ENCODE results near the gene NBL1.
"Not testable (repeated sequence)": the region's sequence is repeated elsewhere in the genome, so short reads cannot be mapped to it uniquely, and the experiment has no call there.

NBL1 gene

GRCh38 chr1:19615438-19615837, 28.7 kb upstream of the NBL1 start:
- H3K27me3 Mint-ChIP-seq (ENCODE audit: low read depth) = no peaks in the 10 kb centered on the region
- DNase-seq (ENCODE audit: low spot score) = no peak
- H3K27ac Mint-ChIP-seq = no peak overlapping the region
- H3K4me1 Mint-ChIP-seq (ENCODE audit: low read depth) = peaks cover 14% of the 10 kb centered on the region
- H3K9me3 Mint-ChIP-seq = no peaks in the 10 kb centered on the region
- peaks cover 15% of the 10 kb centered on the region for H3K36me3 Mint-ChIP-seq (ENCODE audit: low read depth)
- H3K4me3 Mint-ChIP-seq = no peak overlapping the region

GRCh38 chr1:19616489-19616888, 27.6 kb upstream of the NBL1 start:
- Mint-ChIP-seq H3K27me3 (ENCODE audit: low read depth) (no peaks in the 10 kb centered on the region), H3K4me1 (ENCODE audit: low read depth) (peaks cover 14% of the 10 kb centered on the region), H3K27ac (no peak overlapping the region), H3K4me3 (no peak overlapping the region), H3K36me3 (ENCODE audit: low read depth) (peaks cover 15% of the 10 kb centered on the region), H3K9me3 (no peaks in the 10 kb centered on the region)
- no peak for DNase-seq (ENCODE audit: low spot score)

DNA sequence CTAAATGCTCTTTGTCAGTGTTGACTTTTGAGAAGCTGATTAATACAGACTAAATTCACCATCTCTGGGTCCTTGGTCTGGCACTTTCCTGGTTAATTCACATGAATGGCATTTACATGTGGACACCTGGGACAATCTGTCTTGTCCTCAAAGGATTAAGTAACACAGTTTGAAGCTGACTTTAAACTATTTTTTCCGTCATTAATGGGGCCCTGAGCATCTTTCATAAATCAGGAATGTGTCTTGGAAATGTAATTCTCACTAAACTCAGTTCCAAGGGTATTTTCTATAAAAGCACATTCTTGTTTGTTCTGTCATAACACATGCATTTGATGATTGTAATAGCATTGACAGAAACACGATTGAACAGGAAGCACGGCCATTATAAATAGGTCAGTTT, 26.7 kb upstream of the NBL1 start:
- DNase-seq (ENCODE audit: low spot score) = no peak
- peaks cover 14% of the 10 kb centered on the region for H3K4me1 Mint-ChIP-seq (ENCODE audit: low read depth)
- peaks cover 17% of the 10 kb centered on the region for H3K36me3 Mint-ChIP-seq (ENCODE audit: low read depth)
- no peak overlapping the region for H3K27ac Mint-ChIP-seq
- H3K27me3 Mint-ChIP-seq (ENCODE audit: low read depth) = no peaks in the 10 kb centered on the region
- H3K9me3 Mint-ChIP-seq = no peaks in the 10 kb centered on the region
- H3K4me3 Mint-ChIP-seq = no peak overlapping the region

GRCh38 chr1:19618428-19618827, 25.7 kb upstream of the NBL1 start:
- H3K27ac Mint-ChIP-seq = no peak overlapping the region
- no peak overlapping the region for H3K4me3 Mint-ChIP-seq
- DNase-seq (ENCODE audit: low spot score) = no peak
- no peaks in the 10 kb centered on the region for H3K9me3 Mint-ChIP-seq
- H3K4me1 Mint-ChIP-seq (ENCODE audit: low read depth) = peaks cover 7% of the 10 kb centered on the region
- H3K36me3 Mint-ChIP-seq (ENCODE audit: low read depth) = peaks cover 16% of the 10 kb centered on the region
- H3K27me3 Mint-ChIP-seq (ENCODE audit: low read depth) = no peaks in the 10 kb centered on the region

GRCh38 chr1:19619697-19620384, 24.3 kb upstream of the NBL1 start:
- Mint-ChIP-seq H3K9me3 (no peaks in the 10 kb centered on the region), H3K27ac (no peak overlapping the region)

DNA sequence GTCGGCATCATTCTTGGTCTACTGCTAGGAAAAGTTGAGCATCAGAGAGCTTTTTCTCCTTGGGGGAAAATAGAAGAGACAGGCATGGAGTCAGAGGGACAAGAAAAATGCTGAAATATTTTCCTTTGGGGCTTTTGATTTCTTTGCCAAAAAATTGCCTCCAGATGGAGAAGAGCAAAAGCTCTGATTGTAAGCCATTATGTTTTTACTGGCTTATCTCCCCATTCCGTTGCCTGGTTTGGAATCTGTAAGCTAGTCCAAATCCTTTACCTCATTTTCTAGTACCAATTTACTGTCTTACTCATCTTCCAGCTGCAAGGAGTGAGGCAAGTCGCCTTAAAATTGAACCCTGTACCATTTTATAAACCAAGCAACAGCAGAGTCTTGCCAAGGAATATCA, 23.3 kb upstream of the NBL1 start:
- Mint-ChIP-seq H3K27ac (no peak overlapping the region), H3K27me3 (ENCODE audit: low read depth) (no peaks in the 10 kb centered on the region), H3K4me1 (ENCODE audit: low read depth) (peaks cover 3% of the 10 kb centered on the region), H3K9me3 (no peaks in the 10 kb centered on the region), H3K4me3 (no peak overlapping the region), H3K36me3 (ENCODE audit: low read depth) (peaks cover 10% of the 10 kb centered on the region)
- DNase-seq (ENCODE audit: low spot score) = no peak

More at GRCh38 chr1:19619697-19620384, 24.3 kb upstream of the NBL1 start:
- DNase-seq (ENCODE audit: low spot score) = no peak
- Mint-ChIP-seq H3K4me3 (no peak overlapping the region), H3K36me3 (ENCODE audit: low read depth) (peaks cover 16% of the 10 kb centered on the region), H3K4me1 (ENCODE audit: low read depth) (peaks cover 5% of the 10 kb centered on the region), H3K27me3 (ENCODE audit: low read depth) (no peaks in the 10 kb centered on the region)

- DNase-seq (ENCODE audit: low spot score) = no peak
- Mint-ChIP-seq H3K27ac (no peak overlapping the region), H3K36me3 (ENCODE audit: low read depth) (peaks cover 10% of the 10 kb centered on the region), H3K4me3 (no peak overlapping the region), H3K4me1 (ENCODE audit: low read depth) (peaks cover 3% of the 10 kb centered on the region), H3K27me3 (ENCODE audit: low read depth) (no peaks in the 10 kb centered on the region), H3K9me3 (no peaks in the 10 kb centered on the region)
Measured at GRCh38 chr1:19621274-19621950, 22.7 kb upstream of the NBL1 start.

GRCh38 chr1:19622204-19622603, 21.9 kb upstream of the NBL1 start:
- H3K4me3 Mint-ChIP-seq = no peak overlapping the region
- H3K9me3 Mint-ChIP-seq = no peaks in the 10 kb centered on the region
- H3K4me1 Mint-ChIP-seq (ENCODE audit: low read depth) = peaks cover 2% of the 10 kb centered on the region
- peaks cover 12% of the 10 kb centered on the region for H3K36me3 Mint-ChIP-seq (ENCODE audit: low read depth)
- no peak overlapping the region for H3K27ac Mint-ChIP-seq
- no peak for DNase-seq (ENCODE audit: low spot score)
- no peaks in the 10 kb centered on the region for H3K27me3 Mint-ChIP-seq (ENCODE audit: low read depth)

GRCh38 chr1:19623523-19623922, 20.6 kb upstream of the NBL1 start:
- Mint-ChIP-seq H3K4me1 (ENCODE audit: low read depth) (peaks cover 2% of the 10 kb centered on the region), H3K27ac (no peak overlapping the region), H3K36me3 (ENCODE audit: low read depth) (peaks cover 19% of the 10 kb centered on the region), H3K27me3 (ENCODE audit: low read depth) (no peaks in the 10 kb centered on the region), H3K9me3 (no peaks in the 10 kb centered on the region), H3K4me3 (no peak overlapping the region)
- no peak for DNase-seq (ENCODE audit: low spot score)

DNA sequence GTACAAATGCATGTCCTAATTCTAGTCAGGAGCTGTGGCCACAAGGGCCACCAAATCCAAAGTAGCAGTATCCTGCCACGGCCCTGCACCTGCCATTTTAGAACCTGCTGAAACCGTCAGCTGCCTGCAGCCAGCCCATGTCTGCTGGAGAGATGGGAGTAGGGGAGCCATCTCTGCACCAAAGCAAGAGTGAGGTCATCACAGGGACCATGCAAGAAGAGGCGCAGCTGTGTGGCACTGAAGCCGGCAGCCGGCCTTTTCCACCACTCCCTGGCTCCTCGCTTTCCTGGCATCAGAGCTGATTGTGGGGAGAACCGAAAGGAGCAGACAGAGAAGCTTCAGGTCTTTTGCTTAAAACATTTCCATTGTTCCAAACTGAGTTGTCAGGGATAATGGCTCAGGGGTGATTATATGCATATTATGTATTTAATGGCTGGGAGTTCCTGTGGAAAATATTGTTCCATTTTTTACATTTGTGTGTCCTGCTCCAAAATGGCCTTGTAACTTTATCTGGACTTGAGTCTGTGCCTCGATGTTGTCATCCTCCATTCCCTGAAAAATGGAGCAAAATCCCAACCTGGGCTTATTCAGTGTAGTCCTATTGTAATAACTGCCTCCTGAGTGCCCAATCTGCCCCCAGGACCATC, 18.7 kb upstream of the NBL1 start:
- H3K36me3 Mint-ChIP-seq (ENCODE audit: low read depth) = peaks cover 20% of the 10 kb centered on the region
- H3K4me1 Mint-ChIP-seq (ENCODE audit: low read depth) = no peaks in the 10 kb centered on the region
- H3K9me3 Mint-ChIP-seq = no peaks in the 10 kb centered on the region
- H3K27me3 Mint-ChIP-seq (ENCODE audit: low read depth) = no peaks in the 10 kb centered on the region
- no peak overlapping the region for H3K4me3 Mint-ChIP-seq
- DNase-seq (ENCODE audit: low spot score) = no peak
- no peak overlapping the region for H3K27ac Mint-ChIP-seq

GRCh38 chr1:19628879-19629278, 15.2 kb upstream of the NBL1 start:
- Mint-ChIP-seq H3K27me3 (ENCODE audit: low read depth) (no peaks in the 10 kb centered on the region), H3K9me3 (no peaks in the 10 kb centered on the region), H3K36me3 (ENCODE audit: low read depth) (peaks cover 14% of the 10 kb centered on the region), H3K4me1 (ENCODE audit: low read depth) (no peaks in the 10 kb centered on the region), H3K27ac (no peak overlapping the region), H3K4me3 (no peak overlapping the region)
- DNase-seq (ENCODE audit: low spot score) = no peak

- Mint-ChIP-seq H3K27me3 (ENCODE audit: low read depth) (no peaks in the 10 kb centered on the region), H3K36me3 (ENCODE audit: low read depth) (peaks cover 14% of the 10 kb centered on the region), H3K4me1 (ENCODE audit: low read depth) (no peaks in the 10 kb centered on the region), H3K27ac (no peak overlapping the region), H3K4me3 (no peak overlapping the region), H3K9me3 (no peaks in the 10 kb centered on the region)
- no peak for DNase-seq (ENCODE audit: low spot score)
Measured at GRCh38 chr1:19629357-19629756, 14.8 kb upstream of the NBL1 start.

- H3K9me3 Mint-ChIP-seq; DNase-seq (ENCODE audit: low spot score); H3K27me3 Mint-ChIP-seq (ENCODE audit: low read depth); H3K4me3 Mint-ChIP-seq; H3K4me1 Mint-ChIP-seq (ENCODE audit: low read depth); H3K27ac Mint-ChIP-seq: not testable (repeated sequence)
- H3K36me3 Mint-ChIP-seq (ENCODE audit: low read depth) = peaks cover 13% of the 10 kb centered on the region
Measured at GRCh38 chr1:19630192-19630591, 13.9 kb upstream of the NBL1 start.

- Mint-ChIP-seq H3K36me3 (ENCODE audit: low read depth) (peaks cover 13% of the 10 kb centered on the region), H3K4me3 (no peak overlapping the region), H3K27ac (no peak overlapping the region), H3K9me3 (no peaks in the 10 kb centered on the region), H3K27me3 (ENCODE audit: low read depth) (no peaks in the 10 kb centered on the region), H3K4me1 (ENCODE audit: low read depth) (no peaks in the 10 kb centered on the region)
- no peak for DNase-seq (ENCODE audit: low spot score)
Measured at GRCh38 chr1:19630720-19631395, 13.3 kb upstream of the NBL1 start.
